GM12878 (cell line): ENCODE measurements around the gene LHX2. TPM values are rescaled to one million over a fixed set of nuclear protein-coding genes. Genes with fewer than 3 reads are reported as not detected.

Experiments
- ATAC-seq: fragments of 200-7000 bp; cut with Tn5 transposase; 3 replicates; pipeline ENCODE4 v1.9.1; 2020; ENCODE audit warnings: mild to moderate bottlenecking, moderate library complexity
- BruUV-seq: library from RNA; stranded (reverse); fragments of 400-500 nt; replicated peaks from 2 replicates; lab custom pipeline; 2021; lab: Mats Ljungman, UMichigan
- CTCF ChIA-PET: fragments of 300-600 bp; sonication (Branson Sonifier 250); formaldehyde crosslinking; extraction: SDS; loops from one replicate; lab custom pipeline; 2021; ENCODE audit warnings: inconsistent platforms; lab: Yijun Ruan, JAX
- POLR2A ChIA-PET: fragments of 350-600 bp; formaldehyde crosslinking; extraction: SDS; loops from one replicate; lab custom pipeline; 2021; ENCODE audit warnings: inconsistent platforms; lab: Charles Lee
- RAD21 ChIA-PET: fragments of 300-600 bp; sonication (Branson Sonifier 250); formaldehyde crosslinking; loops from one replicate; lab custom pipeline; 2023; ENCODE audit warnings: antibody characterized with exemption; ENCODE audit not compliant: unreplicated experiment; lab: Charles Lee
- SMC1A ChIA-PET: fragments of 300-600 bp; sonication (Branson Sonifier 250); formaldehyde crosslinking; loops from one replicate; lab custom pipeline; 2023; ENCODE audit not compliant: unreplicated experiment, uncharacterized antibody; lab: Charles Lee
- DNase-seq: peaks from one replicate; pipeline ENCODE4 v3.0.0-alpha.2; 2011; ENCODE audit warnings: low read depth, low spot score
- FAIRE-seq: peaks from 3 replicates; lab custom pipeline; 2011; peaks lifted over from hg19 to GRCh38; lab: Jason Lieb, UNC
- H2AFZ ChIP-seq: 2 replicates; pipeline ENCODE4 v1.6.0; 2011; ENCODE audit warnings: low read depth, low read length, control low read depth; ENCODE audit not compliant: control insufficient read depth
- H3K27ac ChIP-seq: 2 replicates; pipeline ENCODE4 v1.5.1; 2011; ENCODE audit warnings: control low read depth; ENCODE audit not compliant: control insufficient read depth, insufficient read depth
- H3K27me3 ChIP-seq, 2 experiments: replicated peaks in 1 of 2; 2 replicates each; pipeline versions ENCODE4 v1.6.0 to v1.6.1; 2011; ENCODE audit warnings: low read length in 1 of 2; ENCODE audit not compliant: control insufficient read depth in 2 of 2, insufficient read depth in 2 of 2
- H3K36me3 ChIP-seq, 2 experiments: 2 replicates each; pipeline ENCODE4 v1.5.1; 2011; ENCODE audit warnings: low read length in 1 of 2; ENCODE audit not compliant: control insufficient read depth in 2 of 2, insufficient read depth in 2 of 2
- H3K4me1 ChIP-seq: 2 replicates; pipeline ENCODE4 v1.6.1; 2011; ENCODE audit warnings: mild to moderate bottlenecking, low read length, moderate library complexity, mixed read lengths; ENCODE audit not compliant: control insufficient read depth, insufficient read depth
- H3K4me2 ChIP-seq: 2 replicates; pipeline ENCODE4 v1.6.0; 2011; ENCODE audit warnings: control low read depth; ENCODE audit not compliant: control insufficient read depth, insufficient read depth
- H3K4me3 ChIP-seq: fragments of 200-600 bp; sonication (generic); 2 replicates; pipeline ENCODE4 v1.5.1; 2016
- H3K79me2 ChIP-seq: 2 replicates; pipeline ENCODE4 v1.6.0; 2011; ENCODE audit warnings: low read length; ENCODE audit not compliant: control insufficient read depth, insufficient read depth
- H3K9ac ChIP-seq: 2 replicates; pipeline ENCODE4 v1.8.0; 2011; ENCODE audit warnings: low read length, control low read depth, mixed read lengths; ENCODE audit not compliant: control insufficient read depth, insufficient read depth
- H3K9me3 ChIP-seq: replicated peaks from 3 replicates; pipeline ENCODE4 v1.5.1; 2011; ENCODE audit warnings: mild to moderate bottlenecking, low read length; ENCODE audit not compliant: control insufficient read depth, insufficient read depth
- H4K20me1 ChIP-seq: 2 replicates; pipeline ENCODE4 v1.6.0; 2011; ENCODE audit not compliant: control insufficient read depth, insufficient read depth
- ATF7 ChIP-seq: fragments of 450-650 bp; IDR thresholded peaks from 2 replicates; pipeline ENCODE4 v1.6.1; 2016; ENCODE audit warnings: low read depth, mild to moderate bottlenecking
- BHLHE40 ChIP-seq, 2 experiments: fragments of 450-650 bp in 1 of 2; IDR thresholded peaks; 2 replicates each; pipeline ENCODE4 v1.6.1; 2011 to 2017; ENCODE audit warnings: low read depth in 2 of 2, borderline replicate concordance in 1 of 2, improper control_type of control experiment in 1 of 2, low read length in 1 of 2, mild to moderate bottlenecking in 1 of 2
- CEBPB ChIP-seq, 2 experiments: fragments of 150-350 bp in 1 of 2; IDR thresholded peaks; 2 replicates each; pipeline ENCODE4 v1.6.1; 2012 to 2014; ENCODE audit warnings: low read depth in 2 of 2, low read length in 2 of 2, borderline replicate concordance in 1 of 2, inconsistent platforms in 1 of 2
- MYC ChIP-seq: IDR thresholded peaks from 2 replicates; pipeline ENCODE4 v1.6.1; 2011; ENCODE audit warnings: mild to moderate bottlenecking, low read length, moderate library complexity, inconsistent platforms; ENCODE audit not compliant: insufficient read depth, insufficient replicate concordance, insufficient read length, severe bottlenecking
- NFYB ChIP-seq: IDR thresholded peaks from 2 replicates; pipeline ENCODE4 v1.6.1; 2011; ENCODE audit warnings: low read depth, mild to moderate bottlenecking, low read length, improper control_type of control experiment, moderate library complexity; ENCODE audit not compliant: insufficient read depth
- NR2C2 ChIP-seq: IDR thresholded peaks from 2 replicates; pipeline ENCODE4 v1.6.1; 2011; ENCODE audit warnings: borderline replicate concordance, low read depth; ENCODE audit not compliant: control insufficient read depth, insufficient read length
- NRF1 ChIP-seq: conservative IDR thresholded peaks from 2 replicates; pipeline ENCODE4 v1.6.1; 2011; ENCODE audit warnings: mild to moderate bottlenecking, low read depth, low read length, improper control_type of control experiment
- POLR2A ChIP-seq: IDR thresholded peaks from 2 replicates; pipeline ENCODE4 v1.6.1; 2011; ENCODE audit warnings: low read depth, mild to moderate bottlenecking, low read length
- POLR2AphosphoS5 ChIP-seq: IDR thresholded peaks from 2 replicates; pipeline ENCODE4 v1.6.1; 2011; ENCODE audit warnings: mild to moderate bottlenecking, low read length, inconsistent platforms
- SIX5 ChIP-seq: IDR thresholded peaks from 2 replicates; pipeline ENCODE4 v1.6.1; 2011; ENCODE audit warnings: mild to moderate bottlenecking, low read depth, low read length, moderate library complexity; ENCODE audit not compliant: severe bottlenecking
- WRNIP1 ChIP-seq: IDR thresholded peaks from 2 replicates; pipeline ENCODE4 v1.6.1; 2011; ENCODE audit warnings: low read depth, low read length, improper control_type of control experiment, borderline replicate concordance
- WGBS: methylation state at CpG from one replicate; pipeline ENCODE4 v1.1.6; 2016; ENCODE audit warnings: low lambda C conversion rate; ENCODE audit not compliant: insufficient replicate concordance, insufficient coverage; ENCODE audit errors: missing lambda C conversion rate; 5-methylcytosine and 5-hydroxymethylcytosine counted together
- in situ Hi-C: fragments of 300-500 bp; cut with MboI; formaldehyde crosslinking; loops from 9 replicates; pipeline ENCODE4 v1.14.3; 2018; ENCODE audit warnings: mixed read lengths
- intact Hi-C: fragments of 100-400 bp; cut with micrococcal nuclease; formaldehyde crosslinking; loops from one replicate; pipeline ENCODE4 v1.14.2; 2022; ENCODE audit not compliant: unreplicated experiment
- polyA plus RNA-seq, 11 experiments: library from polyadenylated mRNA; depleted of rRNA in 4 of 11; unstranded in 6 of 11; stranded (reverse) in 5 of 11; fragments of >200 nt; fragmentation: Nextera tagmentation in 4 of 11; fragmentation: Illumina TruSeq in 1 of 11; extraction: Ambion mirVana in 4 of 11; extraction: Trizol in 1 of 11; gene quantifications; 1 replicate in 1 of 11; 2 replicates in 10 of 11; pipeline versions ENCODE4 v1.2.1 to v1.2.3, GENCODE V29; 2011 to 2016; ENCODE audit warnings: inconsistent platforms in 2 of 11, missing spikeins in 2 of 11, low read depth in 1 of 11
- total RNA-seq, 4 experiments: library from RNA; depleted of rRNA in 3 of 4; stranded (reverse); fragments of >200 nt in 3 of 4; fragmentation: Illumina TruSeq in 1 of 4; extraction: Trizol in 1 of 4; gene quantifications; 2 replicates each; pipeline versions ENCODE4 v1.2.1 to v1.2.3, GENCODE V29; 2013 to 2021
- TF ChIP-seq, protein P1 (sequence below): fragments of 450-650 bp; IDR thresholded peaks from 2 replicates; pipeline ENCODE4 v1.6.1; 2017; ENCODE audit warnings: mild to moderate bottlenecking
- TF ChIP-seq, protein P2 (sequence below), 3 experiments: IDR thresholded peaks in 2 of 3; conservative IDR thresholded peaks in 1 of 3; 2 replicates each; pipeline ENCODE4 v1.5.1; 2011; ENCODE audit warnings: low read depth in 3 of 3, low read length in 3 of 3, mild to moderate bottlenecking in 3 of 3, control low read depth in 2 of 3, moderate library complexity in 2 of 3, inconsistent platforms in 1 of 3, mixed read lengths in 1 of 3; ENCODE audit not compliant: control insufficient read depth in 2 of 3, insufficient read depth in 1 of 3; ENCODE audit errors: extremely low read depth in 1 of 3
- TF ChIP-seq, protein P3 (sequence below): fragments of 150-350 bp; IDR thresholded peaks from 2 replicates; pipeline ENCODE4 v1.6.1; 2014; ENCODE audit warnings: mild to moderate bottlenecking, low read depth, low read length
- TF ChIP-seq, protein P4 (sequence below): IDR thresholded peaks from 2 replicates; pipeline ENCODE4 v1.6.1; 2012; ENCODE audit warnings: low read depth, low read length, improper control_type of control experiment

Gene LHX2
- total and polyA plus RNA-seq, 10 of the 15 experiments (the other 5 are each of a cell fraction or from before 2014, with no cell fraction given) = 0.82 to 69.8 (median 5.3) TPM

DNA sequence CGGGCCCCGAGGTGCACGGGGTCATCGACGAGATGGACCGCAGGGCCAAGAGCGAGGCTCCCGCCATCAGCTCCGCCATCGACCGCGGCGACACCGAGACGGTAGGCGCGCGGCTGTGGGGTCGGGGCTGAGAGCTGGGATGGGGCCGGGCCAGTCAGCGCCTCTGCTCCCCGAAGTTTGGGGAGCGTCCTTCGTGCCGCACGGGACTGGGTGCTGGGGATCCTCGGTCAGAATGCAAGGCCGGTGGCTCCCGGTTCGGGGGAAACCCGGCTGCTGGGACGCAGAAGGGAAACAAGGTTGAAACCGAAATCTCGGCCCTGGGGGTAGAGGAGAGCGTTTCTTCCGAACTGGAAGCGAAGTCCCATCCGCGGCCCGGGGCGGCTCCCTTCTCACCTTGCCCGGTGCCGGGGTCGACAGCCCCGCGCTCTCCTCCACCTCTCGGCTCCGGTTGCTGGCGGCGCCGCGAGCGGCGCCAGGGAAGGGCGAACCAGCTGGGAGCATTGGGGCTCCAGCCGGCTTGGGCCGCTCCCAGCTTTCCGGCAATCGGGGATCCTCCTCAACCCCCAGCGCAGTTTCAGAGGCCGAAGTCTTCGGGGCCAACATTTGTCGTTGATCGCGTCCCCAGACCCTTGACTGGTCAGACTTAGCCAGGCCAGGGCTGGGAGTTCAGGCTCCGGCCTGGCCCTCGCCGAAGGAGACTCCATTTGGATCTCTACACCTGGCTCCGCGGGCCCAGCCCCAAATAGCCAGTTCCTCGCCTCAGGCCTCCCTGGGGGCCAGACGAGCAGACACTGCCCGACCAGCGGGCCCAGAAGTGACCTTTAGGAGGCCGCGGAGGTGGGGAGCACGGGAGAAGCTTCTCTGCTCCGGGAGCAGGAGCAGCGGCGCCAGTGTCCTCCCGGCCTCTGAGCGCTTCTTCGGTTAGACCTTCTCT, 1.1 kb downstream of the LHX2 start:
- Histone ChIP-seq H4K20me1 (0 out of 2 replicates have a peak, but pooled peaks cover 4% of the 10 kb centered on the region), H3K9me3 (no peaks in the 10 kb centered on the region; the same call in 2 of the 3 replicates), H2AFZ (no peak overlapping the region), H3K36me3 (peaks cover 0 to 1% of the 10 kb centered on the region in 2 experiments; a peak in 1 of 4 replicates), H3K27me3 (peaks cover 0 to 64% of the 10 kb centered on the region in 2 experiments; a peak in 3 of 4 replicates), H3K9ac (no peak overlapping the region), H3K4me1 (peaks cover 18% of the 10 kb centered on the region), H3K4me2 (peak overlapping the region; percentile 64; the same call in 1 of the 2 replicates), H3K4me3 (peak overlapping the region; percentile 51), H3K27ac (no peak overlapping the region), H3K79me2 (no peaks in the 10 kb centered on the region; the same call in 1 of the 2 replicates)
- ChIA-PET SMC1A (interaction anchor here (1.0 to 2.0 kb wide), 2 partner anchors 8 to 26 kb away, joined by 3 to 14 read pairs; no protein-coding TSS in a partner anchor), RAD21 (interaction anchor here (1.1 to 4.3 kb wide), 3 partner anchors 9 to 52 kb away, joined by 4 to 17 read pairs (median 6); no protein-coding TSS in a partner anchor), POLR2A (interaction anchor here (0.6 to 2.2 kb wide), 4 partner anchors 15 to 318 kb away, joined by 3 to 29 read pairs (median 4); no protein-coding TSS in a partner anchor), CTCF (interaction anchor here (3.1 kb wide), 1 partner anchor 27 kb away, joined by 11 read pairs; no protein-coding TSS in a partner anchor)
- DNase-seq (no peak), FAIRE-seq (no peak), ATAC-seq (no peak)
- in situ Hi-C loops (no loop called here), intact Hi-C loops (no loop called here)
- no TSS peak for BruUV-seq
- 19% methylated on average over 64 of the region's 83 CpGs for WGBS
- no peak for TF ChIP-seq MYC
- no peak for TF ChIP-seq ATF7
- peak in 1 of 2 experiments; percentile 43; a peak in 1 of 4 replicates for TF ChIP-seq BHLHE40 (IDR thresholded peaks at IDR 0.05; ENCODE audit: borderline replicate concordance in 1 of 2, low read depth in 2 of 2, low read length in 1 of 2)
- TF ChIP-seq, protein P1, sequence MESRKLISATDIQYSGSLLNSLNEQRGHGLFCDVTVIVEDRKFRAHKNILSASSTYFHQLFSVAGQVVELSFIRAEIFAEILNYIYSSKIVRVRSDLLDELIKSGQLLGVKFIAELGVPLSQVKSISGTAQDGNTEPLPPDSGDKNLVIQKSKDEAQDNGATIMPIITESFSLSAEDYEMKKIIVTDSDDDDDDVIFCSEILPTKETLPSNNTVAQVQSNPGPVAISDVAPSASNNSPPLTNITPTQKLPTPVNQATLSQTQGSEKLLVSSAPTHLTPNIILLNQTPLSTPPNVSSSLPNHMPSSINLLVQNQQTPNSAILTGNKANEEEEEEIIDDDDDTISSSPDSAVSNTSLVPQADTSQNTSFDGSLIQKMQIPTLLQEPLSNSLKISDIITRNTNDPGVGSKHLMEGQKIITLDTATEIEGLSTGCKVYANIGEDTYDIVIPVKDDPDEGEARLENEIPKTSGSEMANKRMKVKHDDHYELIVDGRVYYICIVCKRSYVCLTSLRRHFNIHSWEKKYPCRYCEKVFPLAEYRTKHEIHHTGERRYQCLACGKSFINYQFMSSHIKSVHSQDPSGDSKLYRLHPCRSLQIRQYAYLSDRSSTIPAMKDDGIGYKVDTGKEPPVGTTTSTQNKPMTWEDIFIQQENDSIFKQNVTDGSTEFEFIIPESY = peak; percentile 68; the same call in 1 of the 2 replicates
- no peak for TF ChIP-seq WRNIP1
- TF ChIP-seq, protein P2, sequence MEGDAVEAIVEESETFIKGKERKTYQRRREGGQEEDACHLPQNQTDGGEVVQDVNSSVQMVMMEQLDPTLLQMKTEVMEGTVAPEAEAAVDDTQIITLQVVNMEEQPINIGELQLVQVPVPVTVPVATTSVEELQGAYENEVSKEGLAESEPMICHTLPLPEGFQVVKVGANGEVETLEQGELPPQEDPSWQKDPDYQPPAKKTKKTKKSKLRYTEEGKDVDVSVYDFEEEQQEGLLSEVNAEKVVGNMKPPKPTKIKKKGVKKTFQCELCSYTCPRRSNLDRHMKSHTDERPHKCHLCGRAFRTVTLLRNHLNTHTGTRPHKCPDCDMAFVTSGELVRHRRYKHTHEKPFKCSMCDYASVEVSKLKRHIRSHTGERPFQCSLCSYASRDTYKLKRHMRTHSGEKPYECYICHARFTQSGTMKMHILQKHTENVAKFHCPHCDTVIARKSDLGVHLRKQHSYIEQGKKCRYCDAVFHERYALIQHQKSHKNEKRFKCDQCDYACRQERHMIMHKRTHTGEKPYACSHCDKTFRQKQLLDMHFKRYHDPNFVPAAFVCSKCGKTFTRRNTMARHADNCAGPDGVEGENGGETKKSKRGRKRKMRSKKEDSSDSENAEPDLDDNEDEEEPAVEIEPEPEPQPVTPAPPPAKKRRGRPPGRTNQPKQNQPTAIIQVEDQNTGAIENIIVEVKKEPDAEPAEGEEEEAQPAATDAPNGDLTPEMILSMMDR (IDR thresholded peaks at IDR 0.05 in 2 of 3, conservative IDR thresholded peaks at IDR 0.05 in 1 of 3; ENCODE audit: control insufficient read depth in 2 of 3, extremely low read depth in 1 of 3, insufficient read depth in 1 of 3, low read depth in 3 of 3, low read length in 3 of 3) = no peak
- TF ChIP-seq SIX5 = no peak
- TF ChIP-seq CEBPB (IDR thresholded peaks at IDR 0.05; ENCODE audit: borderline replicate concordance in 1 of 2, low read depth in 2 of 2, low read length in 2 of 2) = no peak
- TF ChIP-seq NRF1 = no peak
- TF ChIP-seq NR2C2 = no peak
- TF ChIP-seq, protein P3, sequence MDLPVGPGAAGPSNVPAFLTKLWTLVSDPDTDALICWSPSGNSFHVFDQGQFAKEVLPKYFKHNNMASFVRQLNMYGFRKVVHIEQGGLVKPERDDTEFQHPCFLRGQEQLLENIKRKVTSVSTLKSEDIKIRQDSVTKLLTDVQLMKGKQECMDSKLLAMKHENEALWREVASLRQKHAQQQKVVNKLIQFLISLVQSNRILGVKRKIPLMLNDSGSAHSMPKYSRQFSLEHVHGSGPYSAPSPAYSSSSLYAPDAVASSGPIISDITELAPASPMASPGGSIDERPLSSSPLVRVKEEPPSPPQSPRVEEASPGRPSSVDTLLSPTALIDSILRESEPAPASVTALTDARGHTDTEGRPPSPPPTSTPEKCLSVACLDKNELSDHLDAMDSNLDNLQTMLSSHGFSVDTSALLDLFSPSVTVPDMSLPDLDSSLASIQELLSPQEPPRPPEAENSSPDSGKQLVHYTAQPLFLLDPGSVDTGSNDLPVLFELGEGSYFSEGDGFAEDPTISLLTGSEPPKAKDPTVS = no peak
- no peak for TF ChIP-seq POLR2A
- no peak for TF ChIP-seq NFYB
- TF ChIP-seq, protein P4, sequence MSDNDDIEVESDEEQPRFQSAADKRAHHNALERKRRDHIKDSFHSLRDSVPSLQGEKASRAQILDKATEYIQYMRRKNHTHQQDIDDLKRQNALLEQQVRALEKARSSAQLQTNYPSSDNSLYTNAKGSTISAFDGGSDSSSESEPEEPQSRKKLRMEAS = no peak
- TF ChIP-seq POLR2AphosphoS5 = no peak
